ENCODE results near the gene UNC5A.

The UNC5A gene

DNA sequence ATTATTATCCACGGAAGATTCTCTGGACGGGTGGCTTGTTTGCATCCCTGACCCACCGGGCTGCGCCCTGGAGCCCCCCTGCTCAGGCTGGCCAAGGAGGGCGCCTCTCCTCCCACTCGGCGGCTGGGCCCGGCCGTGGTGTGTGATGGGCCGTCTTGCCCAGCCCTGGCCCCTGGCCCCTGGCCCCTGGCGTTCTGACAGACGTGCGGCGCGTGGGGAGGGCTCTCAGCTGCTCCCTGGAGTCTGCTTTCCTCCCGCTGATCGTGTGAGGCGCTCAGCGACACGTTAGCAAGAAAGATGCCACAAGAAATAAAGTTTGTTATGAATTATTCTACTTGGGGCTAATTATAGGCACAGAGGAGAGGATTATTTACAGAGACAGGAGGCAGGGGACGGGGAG is 33.3 kb downstream of the UNC5A start:
- Histone ChIP-seq H3K9me3 (ENCODE audit: insufficient read depth, low read length) (no peaks in the 10 kb centered on the region), H3K9ac (ENCODE audit: insufficient read length, low read depth) (no peak overlapping the region), H3K4me1 (ENCODE audit: insufficient read depth, insufficient read length) (peaks cover 9% of the 10 kb centered on the region), H3K27me3 (ENCODE audit: insufficient read depth, insufficient read length) (peaks cover 17% of the 10 kb centered on the region), H3K4me3 (ENCODE audit: insufficient read length, low read depth) (no peak overlapping the region), H3K36me3 (ENCODE audit: insufficient read depth, insufficient read length, low read length) (no peaks in the 10 kb centered on the region)
- no peak for TF ChIP-seq SUZ12 (IDR thresholded peaks at IDR 0.05; ENCODE audit: extremely low read depth, insufficient read depth, insufficient read length)
- TF ChIP-seq YY1 (IDR thresholded peaks at IDR 0.05; ENCODE audit: insufficient read depth, insufficient read length) = no peak
- no peak for TF ChIP-seq ZNF274 (IDR thresholded peaks at IDR 0.05; ENCODE audit: low read depth, low read length)
- DNase-seq (ENCODE audit: low read depth, low spot score) = no peak

DNA sequence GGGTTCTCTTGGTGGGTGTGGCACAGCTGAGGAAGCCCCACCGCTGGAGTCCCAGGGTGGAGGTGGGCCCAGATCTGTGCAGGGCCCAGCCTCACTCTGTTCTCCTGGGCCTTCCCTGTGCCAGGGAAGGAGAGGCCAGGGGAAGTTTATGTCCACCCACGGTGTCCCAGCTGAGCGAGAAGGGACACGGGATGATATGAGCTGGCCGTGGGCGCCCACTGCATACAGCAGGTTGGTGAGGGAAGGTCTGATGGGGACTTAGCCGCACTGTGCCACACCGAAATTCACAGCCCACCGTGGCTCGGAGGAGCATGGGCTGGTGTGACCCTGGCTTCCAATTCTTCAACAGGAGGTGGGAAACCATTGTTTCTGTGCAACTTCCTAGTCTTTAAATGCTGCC is 33.9 kb downstream of the UNC5A start:
- H3K36me3 ChIP-seq (ENCODE audit: insufficient read depth, insufficient read length, low read length) = no peaks in the 10 kb centered on the region
- DNase-seq (ENCODE audit: low read depth, low spot score) = no peak
- no peak overlapping the region for H3K4me3 ChIP-seq (ENCODE audit: insufficient read length, low read depth)
- no peak for TF ChIP-seq YY1 (IDR thresholded peaks at IDR 0.05; ENCODE audit: insufficient read depth, insufficient read length)
- no peak for TF ChIP-seq SUZ12 (IDR thresholded peaks at IDR 0.05; ENCODE audit: extremely low read depth, insufficient read depth, insufficient read length)
- no peak for TF ChIP-seq ZNF274 (IDR thresholded peaks at IDR 0.05; ENCODE audit: low read depth, low read length)
- H3K4me1 ChIP-seq (ENCODE audit: insufficient read depth, insufficient read length) = peaks cover 9% of the 10 kb centered on the region
- no peak overlapping the region for H3K9ac ChIP-seq (ENCODE audit: insufficient read length, low read depth)
- H3K27me3 ChIP-seq (ENCODE audit: insufficient read depth, insufficient read length) = peaks cover 11% of the 10 kb centered on the region
- no peaks in the 10 kb centered on the region for H3K9me3 ChIP-seq (ENCODE audit: insufficient read depth, low read length)

DNA sequence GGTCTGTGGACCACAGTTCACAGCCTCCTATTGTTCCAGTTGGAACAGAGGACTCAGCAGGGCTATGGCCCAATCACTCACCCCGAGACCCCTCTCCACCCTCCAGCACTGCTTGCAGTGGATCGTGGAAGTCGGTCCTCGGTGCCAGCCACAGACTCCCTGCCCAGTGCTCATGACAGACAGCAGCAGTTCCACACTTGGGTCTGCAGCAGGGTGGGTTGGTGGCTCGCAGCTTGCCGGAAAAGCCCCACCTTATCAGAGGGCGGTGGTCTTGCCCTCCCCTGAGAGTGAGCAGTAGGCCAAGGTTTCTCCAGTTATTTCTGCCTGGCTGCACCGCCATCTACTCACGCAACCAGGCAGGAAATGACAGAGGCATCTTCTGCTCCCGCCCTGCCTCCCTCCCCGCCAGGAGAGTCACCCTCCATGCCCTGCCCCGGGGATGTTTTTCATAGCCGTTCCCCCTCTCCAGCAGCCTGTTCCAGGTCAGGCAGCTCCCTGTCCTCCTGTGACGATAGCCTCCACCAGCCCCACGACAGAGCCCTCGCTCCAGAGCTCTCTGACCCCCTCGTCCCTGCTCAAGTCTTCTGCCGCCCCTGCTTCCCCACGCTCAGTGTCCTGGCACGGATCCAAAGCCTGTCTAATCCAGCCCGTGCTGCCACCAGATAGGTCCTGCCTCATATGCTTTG is 34.5 kb downstream of the UNC5A start:
- H3K4me1 ChIP-seq (ENCODE audit: insufficient read depth, insufficient read length) = peaks cover 9% of the 10 kb centered on the region
- H3K36me3 ChIP-seq (ENCODE audit: insufficient read depth, insufficient read length, low read length) = no peaks in the 10 kb centered on the region
- no peak overlapping the region for H3K4me3 ChIP-seq (ENCODE audit: insufficient read length, low read depth)
- H3K9me3 ChIP-seq (ENCODE audit: insufficient read depth, low read length) = no peaks in the 10 kb centered on the region
- TF ChIP-seq ZNF274 (IDR thresholded peaks at IDR 0.05; ENCODE audit: low read depth, low read length) = no peak
- no peak for TF ChIP-seq YY1 (IDR thresholded peaks at IDR 0.05; ENCODE audit: insufficient read depth, insufficient read length)
- no peak for TF ChIP-seq SUZ12 (IDR thresholded peaks at IDR 0.05; ENCODE audit: extremely low read depth, insufficient read depth, insufficient read length)
- no peak for DNase-seq (ENCODE audit: low read depth, low spot score)
- H3K27me3 ChIP-seq (ENCODE audit: insufficient read depth, insufficient read length) = peaks cover 8% of the 10 kb centered on the region
- H3K9ac ChIP-seq (ENCODE audit: insufficient read length, low read depth) = no peak overlapping the region

- Histone ChIP-seq H3K4me3 (ENCODE audit: insufficient read length, low read depth) (no peak overlapping the region), H3K27me3 (ENCODE audit: insufficient read depth, insufficient read length) (peaks cover 7% of the 10 kb centered on the region), H3K4me1 (ENCODE audit: insufficient read depth, insufficient read length) (peaks cover 9% of the 10 kb centered on the region), H3K9ac (ENCODE audit: insufficient read length, low read depth) (no peak overlapping the region), H3K9me3 (ENCODE audit: insufficient read depth, low read length) (no peaks in the 10 kb centered on the region), H3K36me3 (ENCODE audit: insufficient read depth, insufficient read length, low read length) (no peaks in the 10 kb centered on the region)
- DNase-seq (ENCODE audit: low read depth, low spot score) = no peak
- TF ChIP-seq ZNF274 (IDR thresholded peaks at IDR 0.05; ENCODE audit: low read depth, low read length) (no peak), SUZ12 (IDR thresholded peaks at IDR 0.05; ENCODE audit: extremely low read depth, insufficient read depth, insufficient read length) (no peak), YY1 (IDR thresholded peaks at IDR 0.05; ENCODE audit: insufficient read depth, insufficient read length) (no peak)
These were observed 35.0 kb downstream of the UNC5A start for GRCh38 chr5:176845392-176845713.

- Histone ChIP-seq H3K27me3 (ENCODE audit: insufficient read depth, insufficient read length) (no peaks in the 10 kb centered on the region), H3K9ac (ENCODE audit: insufficient read length, low read depth) (no peak overlapping the region), H3K4me3 (ENCODE audit: insufficient read length, low read depth) (no peak overlapping the region), H3K4me1 (ENCODE audit: insufficient read depth, insufficient read length) (peaks cover 9% of the 10 kb centered on the region), H3K36me3 (ENCODE audit: insufficient read depth, insufficient read length, low read length) (no peaks in the 10 kb centered on the region), H3K9me3 (ENCODE audit: insufficient read depth, low read length) (no peaks in the 10 kb centered on the region)
- no peak for TF ChIP-seq ZNF274 (IDR thresholded peaks at IDR 0.05; ENCODE audit: low read depth, low read length)
- TF ChIP-seq SUZ12 (IDR thresholded peaks at IDR 0.05; ENCODE audit: extremely low read depth, insufficient read depth, insufficient read length) = no peak
- no peak for TF ChIP-seq YY1 (IDR thresholded peaks at IDR 0.05; ENCODE audit: insufficient read depth, insufficient read length)
- DNase-seq (ENCODE audit: low read depth, low spot score) = no peak
These were observed 36.2 kb downstream of the UNC5A start for GRCh38 chr5:176846335-176847140.

- Histone ChIP-seq H3K9me3 (ENCODE audit: insufficient read depth, low read length) (no peaks in the 10 kb centered on the region), H3K27me3 (ENCODE audit: insufficient read depth, insufficient read length) (no peaks in the 10 kb centered on the region), H3K9ac (ENCODE audit: insufficient read length, low read depth) (no peak overlapping the region), H3K4me1 (ENCODE audit: insufficient read depth, insufficient read length) (peaks cover 9% of the 10 kb centered on the region), H3K4me3 (ENCODE audit: insufficient read length, low read depth) (no peak overlapping the region), H3K36me3 (ENCODE audit: insufficient read depth, insufficient read length, low read length) (no peaks in the 10 kb centered on the region)
- TF ChIP-seq ZNF274 (IDR thresholded peaks at IDR 0.05; ENCODE audit: low read depth, low read length) = no peak
- no peak for TF ChIP-seq YY1 (IDR thresholded peaks at IDR 0.05; ENCODE audit: insufficient read depth, insufficient read length)
- no peak for TF ChIP-seq SUZ12 (IDR thresholded peaks at IDR 0.05; ENCODE audit: extremely low read depth, insufficient read depth, insufficient read length)
- DNase-seq (ENCODE audit: low read depth, low spot score) = no peak
These were observed 36.8 kb downstream of the UNC5A start for GRCh38 chr5:176847148-176847547.

DNA sequence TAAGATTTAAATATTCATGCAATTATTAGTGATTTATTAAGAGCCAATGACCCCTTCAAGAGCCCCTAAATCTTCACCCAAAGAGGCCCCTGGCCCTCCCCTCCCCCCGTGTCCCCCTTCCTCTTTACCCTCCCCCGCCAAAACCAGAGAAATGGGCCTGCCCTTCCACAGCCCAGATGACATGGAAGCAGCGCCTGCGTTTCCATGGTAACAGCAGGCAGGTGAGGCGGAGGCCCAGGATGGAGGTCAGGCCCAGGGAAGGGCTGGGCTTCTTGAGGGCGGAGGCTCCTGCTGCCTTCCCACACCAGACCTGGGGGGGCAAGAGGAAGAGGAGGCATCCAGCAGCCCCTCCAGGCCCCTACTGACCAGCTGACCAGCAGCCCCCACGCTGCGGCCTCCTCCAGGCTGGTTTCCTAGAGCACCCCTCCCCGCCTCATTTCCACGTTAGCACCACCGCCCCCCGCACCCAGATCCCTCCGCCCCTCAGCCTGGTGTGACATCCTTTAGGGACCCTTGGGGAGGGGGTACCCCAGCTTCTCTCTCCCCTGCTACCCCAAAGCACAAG is 37.4 kb downstream of the UNC5A start:
- DNase-seq (ENCODE audit: low read depth, low spot score) = no peak
- H3K36me3 ChIP-seq (ENCODE audit: insufficient read depth, insufficient read length, low read length) = no peaks in the 10 kb centered on the region
- peaks cover 11% of the 10 kb centered on the region for H3K4me1 ChIP-seq (ENCODE audit: insufficient read depth, insufficient read length)
- no peaks in the 10 kb centered on the region for H3K9me3 ChIP-seq (ENCODE audit: insufficient read depth, low read length)
- no peak overlapping the region for H3K9ac ChIP-seq (ENCODE audit: insufficient read length, low read depth)
- H3K4me3 ChIP-seq (ENCODE audit: insufficient read length, low read depth) = no peak overlapping the region
- H3K27me3 ChIP-seq (ENCODE audit: insufficient read depth, insufficient read length) = no peaks in the 10 kb centered on the region
- TF ChIP-seq YY1 (IDR thresholded peaks at IDR 0.05; ENCODE audit: insufficient read depth, insufficient read length) (no peak), SUZ12 (IDR thresholded peaks at IDR 0.05; ENCODE audit: extremely low read depth, insufficient read depth, insufficient read length) (no peak), ZNF274 (IDR thresholded peaks at IDR 0.05; ENCODE audit: low read depth, low read length) (no peak)
